GM12874 (cell line): ENCODE data around the gene TPO.

Experiments
- CTCF ChIP-seq: IDR thresholded peaks from 2 replicates; pipeline ENCODE4 v1.5.1; 2011; ENCODE audit warnings: low read depth, mild to moderate bottlenecking, control low read depth, low read length, moderate library complexity; ENCODE audit not compliant: insufficient read depth

Gene TPO

DNA sequence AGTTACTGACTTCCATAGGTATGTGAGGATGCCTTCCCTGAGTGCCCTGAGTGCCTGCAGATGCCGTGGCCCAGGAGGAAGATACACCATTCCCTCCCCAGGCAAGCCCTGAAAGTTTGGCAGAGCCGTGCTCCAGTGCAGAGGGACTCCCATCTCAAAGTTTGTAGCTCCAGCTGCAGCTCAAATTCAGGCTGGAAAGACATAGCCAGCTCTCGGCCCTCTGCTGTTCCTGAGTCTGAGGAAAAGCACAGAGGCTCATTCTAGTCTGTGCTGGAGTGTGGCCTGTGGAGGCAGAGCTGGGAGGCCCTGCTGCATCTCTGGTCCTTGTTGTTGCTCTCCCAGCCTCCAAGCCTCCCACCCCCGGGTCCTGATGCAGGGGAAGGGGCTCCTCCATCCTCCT lies 15.9 kb upstream of the TPO start:
- TF ChIP-seq CTCF, result no peak

DNA sequence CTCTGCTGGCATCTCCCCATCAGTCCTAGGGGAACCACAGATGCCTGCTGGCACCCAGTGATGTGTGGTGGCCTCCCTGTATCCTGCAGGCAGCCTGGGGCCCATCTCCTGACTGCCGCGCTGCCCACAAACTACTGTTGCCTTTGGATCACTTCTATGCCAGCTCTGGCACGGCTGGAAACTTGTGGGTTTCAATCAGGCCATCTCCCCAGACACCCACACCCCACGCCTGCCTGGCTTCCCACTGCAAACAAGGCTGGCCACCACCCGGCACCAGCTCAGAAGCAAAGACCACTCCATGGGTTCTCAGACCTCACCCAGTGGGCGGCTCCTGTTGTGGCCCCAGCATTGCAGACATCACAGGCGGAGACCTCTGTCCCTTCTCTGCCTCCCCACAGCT lies 15.1 kb upstream of the TPO start:
- no peak for TF ChIP-seq CTCF

DNA sequence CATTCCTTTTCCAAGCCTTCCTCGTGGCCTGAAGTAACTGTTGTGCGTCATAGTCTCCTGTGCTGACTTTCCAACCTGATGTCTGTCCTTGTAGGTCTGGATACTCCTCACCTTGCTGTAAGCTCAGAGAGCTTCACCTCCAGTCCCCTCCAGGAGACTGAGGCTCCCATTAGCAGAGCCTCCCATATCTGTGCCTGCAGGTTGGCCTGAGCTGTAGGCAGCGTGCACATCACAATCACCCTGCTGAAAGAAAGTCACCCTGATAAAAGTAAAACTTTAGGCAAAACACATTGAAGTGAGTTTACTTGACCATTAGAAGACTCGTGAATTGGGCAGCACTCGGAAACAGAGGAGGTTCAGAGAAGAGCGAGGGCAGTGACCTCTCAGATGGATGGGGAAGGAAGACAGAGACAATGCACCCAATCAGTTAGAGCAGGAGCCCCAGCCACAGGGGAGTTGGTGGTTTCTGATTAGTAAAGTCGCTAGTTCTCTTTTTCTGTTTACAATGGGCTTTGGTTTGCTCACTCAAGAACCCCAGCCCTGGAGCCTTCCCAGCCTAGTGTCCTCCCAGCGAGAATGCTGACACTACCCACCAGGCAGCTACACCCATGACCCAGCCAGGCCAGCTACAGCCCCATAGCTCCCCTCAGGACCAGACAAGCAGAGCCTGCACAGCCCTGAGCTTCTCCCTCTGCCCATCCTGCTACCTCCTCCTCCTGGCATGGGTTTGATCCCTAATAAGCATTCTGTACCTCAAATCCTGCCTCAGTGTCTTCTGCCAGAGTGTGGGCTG lies 12.1 kb upstream of the TPO start:
- TF ChIP-seq CTCF, result no peak

GRCh38 chr2:1402064-1402463 lies 11.2 kb upstream of the TPO start:
- TF ChIP-seq CTCF, result no peak

DNA sequence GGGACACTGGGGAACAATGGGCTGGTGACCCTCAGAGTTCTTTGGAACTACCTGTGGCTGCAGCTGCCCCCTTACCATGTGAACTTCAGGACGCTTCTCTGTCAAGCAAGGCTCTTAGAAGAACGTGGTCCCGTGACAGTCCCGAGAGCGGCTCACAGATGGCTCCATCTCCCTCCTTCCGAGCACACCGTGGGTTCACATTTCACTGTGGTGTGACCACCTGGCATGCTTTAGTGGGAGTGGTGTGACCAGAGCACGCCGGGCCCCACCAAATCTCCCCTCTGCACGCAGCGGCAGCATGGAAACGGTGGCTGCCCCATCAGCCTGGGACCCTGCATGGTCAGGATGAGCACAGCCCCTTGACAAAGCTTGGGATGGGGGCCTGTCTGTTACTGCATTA lies 9.7 kb upstream of the TPO start:
- TF ChIP-seq CTCF, result no peak

- no peak for TF ChIP-seq CTCF
These were observed 8.1 kb upstream of the TPO start for GRCh38 chr2:1405124-1405523.

DNA sequence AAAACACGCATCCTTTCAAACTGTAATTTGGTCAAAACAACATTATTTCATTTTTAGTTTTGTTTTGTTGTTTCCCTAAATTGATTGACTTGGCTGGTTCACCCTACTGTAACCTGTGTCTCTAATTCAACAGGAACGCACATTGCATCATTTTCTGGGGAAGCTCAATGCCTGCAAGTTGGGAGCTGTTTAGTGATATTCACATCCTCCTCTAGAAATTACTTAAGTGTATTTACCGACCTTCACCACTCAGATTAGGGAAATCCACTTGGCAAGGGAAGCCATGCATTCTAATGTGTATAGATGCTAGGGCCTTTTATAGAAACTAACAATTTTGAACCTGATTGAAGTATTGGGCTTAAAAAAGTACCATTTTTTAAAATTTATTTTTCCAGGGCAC lies 7.3 kb upstream of the TPO start:
- no peak for TF ChIP-seq CTCF

DNA sequence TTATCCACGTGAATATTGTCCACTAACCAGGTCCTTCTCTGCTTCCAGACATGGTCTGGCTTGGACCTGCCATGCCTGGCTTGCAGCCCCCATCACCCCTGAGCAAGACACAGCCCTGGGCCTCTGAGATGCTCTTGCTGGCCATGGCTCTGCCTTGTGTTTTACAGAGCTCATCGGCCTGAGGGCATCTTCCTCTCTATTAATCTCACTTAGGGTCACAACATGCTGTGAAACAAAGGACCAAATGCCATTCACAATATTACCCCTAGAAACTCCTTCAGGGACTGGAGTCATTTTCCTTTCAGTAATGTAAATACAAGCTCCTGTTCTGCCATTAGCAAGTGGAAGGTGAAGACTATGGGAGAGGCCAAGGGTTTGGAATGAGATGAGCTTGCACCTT lies 6.8 kb upstream of the TPO start:
- no peak for TF ChIP-seq CTCF
